ENCODE results near the gene PTPN21.
"Not testable (repeated sequence)": the region's sequence is repeated elsewhere in the genome, so short reads cannot be mapped to it uniquely, and the experiment has no call there.

The PTPN21 gene

DNA sequence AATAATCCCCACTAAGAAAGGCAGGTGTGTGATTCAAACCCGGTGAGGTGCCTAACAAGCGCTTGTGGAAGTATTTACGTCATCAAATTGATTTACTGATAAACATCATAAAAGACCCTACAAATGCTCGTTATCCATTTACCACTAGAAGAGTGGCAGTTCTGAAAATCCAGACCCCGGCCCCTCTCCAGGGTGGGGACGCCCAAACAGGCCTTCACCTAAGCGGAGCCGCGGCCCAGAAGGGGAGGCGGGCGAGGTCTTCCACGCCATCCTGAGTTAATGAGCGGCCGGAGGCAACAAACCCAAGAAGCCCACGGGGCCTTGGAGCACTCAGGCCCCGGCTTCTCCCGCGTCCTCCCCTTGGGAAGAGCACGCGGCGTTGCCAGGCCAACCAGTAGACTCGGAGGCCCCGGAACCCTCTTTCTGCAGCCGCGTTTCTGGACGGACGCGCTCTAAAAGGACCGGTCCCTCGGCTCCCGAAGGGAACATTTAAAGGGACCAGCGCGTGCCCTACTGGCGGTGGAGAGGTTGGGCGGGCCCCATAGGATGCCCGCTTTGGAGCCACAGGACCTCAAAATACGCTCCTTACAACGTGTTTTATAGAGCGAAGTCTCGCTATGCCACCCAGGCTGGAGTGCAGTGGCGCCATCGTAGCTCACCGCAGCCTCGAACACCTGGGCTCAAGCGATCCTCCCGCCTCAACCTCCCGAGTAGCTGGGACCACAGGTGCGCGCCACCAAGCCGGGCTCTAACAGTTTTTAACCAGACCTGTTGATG lies 3.5 kb downstream of the PTPN21 start:
- DNase-seq = peak; percentile 85

GRCh38 chr14:88550078-88550477 lies 4.7 kb downstream of the PTPN21 start:
- no peak for DNase-seq

DNA sequence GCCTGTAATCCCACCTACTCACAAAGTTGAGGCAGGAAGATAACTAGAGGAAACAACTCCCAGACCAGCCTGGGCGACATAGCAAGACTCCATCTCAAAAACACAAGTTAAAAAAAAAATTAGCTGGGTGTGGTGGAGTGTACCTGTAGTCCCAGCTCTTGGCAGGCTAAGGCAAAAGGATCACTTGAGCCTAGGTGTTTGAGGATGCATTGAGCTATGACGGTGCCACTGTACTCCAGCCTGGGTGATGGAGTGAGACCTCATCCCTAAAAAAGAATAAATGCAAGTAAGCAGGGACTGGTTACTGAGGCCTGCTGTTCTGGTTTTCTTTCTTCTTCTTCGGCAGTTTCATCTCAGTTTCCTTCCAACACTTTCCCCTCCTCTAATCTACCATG lies 7.4 kb downstream of the PTPN21 start:
- DNase-seq = no peak

DNA sequence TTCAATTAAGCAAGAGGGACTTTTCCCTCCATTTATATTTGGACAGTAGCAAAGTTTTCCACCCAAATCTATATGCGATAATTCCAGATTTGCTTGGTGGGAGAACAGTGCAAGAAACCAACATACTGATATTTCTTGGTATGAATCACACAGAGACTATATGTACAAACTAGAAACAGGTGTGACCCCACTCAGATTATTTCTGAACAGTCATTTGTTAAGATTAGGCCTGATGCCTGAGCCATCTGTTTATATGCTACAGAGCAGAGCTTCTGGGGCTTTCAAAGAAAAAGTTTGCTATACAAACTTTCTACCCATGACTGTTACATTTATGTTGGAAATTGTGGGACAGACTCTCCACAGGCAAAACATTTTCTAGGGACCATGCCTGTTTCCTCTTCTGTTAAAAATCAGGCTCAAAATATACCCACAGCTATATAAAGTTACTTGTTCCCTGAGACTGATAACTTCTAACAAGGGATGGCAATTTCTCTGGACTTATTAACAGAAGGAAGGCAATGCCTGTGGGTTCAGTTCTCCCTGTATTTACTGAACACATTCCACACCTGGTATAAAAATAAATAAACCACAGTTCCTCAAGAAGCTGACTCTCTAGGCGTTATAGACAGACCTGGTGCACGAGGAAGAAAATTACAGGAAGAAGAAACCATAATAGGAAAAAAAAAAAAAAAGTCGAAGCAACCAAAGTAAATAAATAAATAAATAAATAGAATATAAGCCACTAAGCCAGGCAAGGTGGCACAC lies 8.0 kb downstream of the PTPN21 start:
- no peak for DNase-seq

DNA sequence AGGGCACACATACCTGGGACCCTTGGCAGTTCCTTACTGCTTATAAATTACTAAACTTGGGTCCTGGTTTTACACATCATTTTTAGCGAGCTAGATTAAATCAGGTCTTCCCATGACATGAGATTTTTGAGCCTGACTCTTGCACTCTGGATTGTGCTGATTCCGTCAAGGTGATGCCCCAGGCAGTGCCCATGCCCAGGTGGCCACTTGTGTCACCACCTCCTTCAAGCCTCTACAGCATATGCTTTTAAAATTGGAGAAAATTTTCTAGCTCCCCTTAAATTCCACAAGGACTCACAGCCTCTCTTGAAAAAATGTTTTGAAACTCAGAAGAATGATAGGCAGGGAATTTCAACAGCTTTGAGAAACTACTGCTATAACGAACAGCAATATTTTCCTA lies 9.6 kb downstream of the PTPN21 start:
- no peak for DNase-seq

GRCh38 chr14:88542857-88543795 lies 11.7 kb downstream of the PTPN21 start:
- no peak for DNase-seq

DNA sequence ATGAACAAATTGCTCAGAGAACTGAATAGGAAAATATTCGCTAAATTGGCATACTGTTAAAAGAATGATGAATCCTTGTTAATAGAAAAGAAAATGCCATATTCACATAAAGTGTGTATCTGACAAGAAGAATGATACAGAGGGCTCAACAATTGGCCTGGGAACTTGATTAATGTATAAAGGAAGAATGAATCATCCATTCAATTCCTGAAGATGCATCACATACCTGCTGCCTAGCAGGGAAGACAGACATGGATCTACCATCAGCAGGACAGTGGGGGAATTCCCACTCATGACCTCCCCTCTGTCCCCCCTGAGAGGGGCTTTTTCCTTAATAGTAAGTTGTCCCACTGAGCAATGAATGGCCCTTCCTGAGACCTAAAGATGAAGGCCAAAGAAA lies 13.5 kb downstream of the PTPN21 start:
- no peak for DNase-seq

DNA sequence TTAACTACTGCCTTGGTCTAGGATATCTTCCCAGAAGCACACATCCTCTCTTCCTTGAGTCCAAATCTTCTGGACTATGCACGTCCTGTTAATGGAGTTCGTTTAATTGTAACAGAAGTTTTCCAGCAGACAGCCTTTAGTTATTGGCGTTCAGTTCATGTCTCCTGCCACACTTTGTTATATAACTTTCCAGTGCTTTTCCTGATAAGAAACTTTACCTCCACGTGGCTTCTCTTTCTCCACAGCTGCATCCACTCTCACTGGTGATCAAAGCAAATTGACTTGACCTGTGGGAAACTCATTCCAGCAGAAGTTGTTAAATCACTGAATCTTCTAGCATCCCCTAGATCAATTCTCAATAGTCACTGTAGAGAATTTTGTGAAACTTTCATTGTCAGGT lies 19.0 kb downstream of the PTPN21 start:
- no peak for DNase-seq

GRCh38 chr14:88535149-88535548 lies 19.7 kb downstream of the PTPN21 start:
- no peak for DNase-seq

DNA sequence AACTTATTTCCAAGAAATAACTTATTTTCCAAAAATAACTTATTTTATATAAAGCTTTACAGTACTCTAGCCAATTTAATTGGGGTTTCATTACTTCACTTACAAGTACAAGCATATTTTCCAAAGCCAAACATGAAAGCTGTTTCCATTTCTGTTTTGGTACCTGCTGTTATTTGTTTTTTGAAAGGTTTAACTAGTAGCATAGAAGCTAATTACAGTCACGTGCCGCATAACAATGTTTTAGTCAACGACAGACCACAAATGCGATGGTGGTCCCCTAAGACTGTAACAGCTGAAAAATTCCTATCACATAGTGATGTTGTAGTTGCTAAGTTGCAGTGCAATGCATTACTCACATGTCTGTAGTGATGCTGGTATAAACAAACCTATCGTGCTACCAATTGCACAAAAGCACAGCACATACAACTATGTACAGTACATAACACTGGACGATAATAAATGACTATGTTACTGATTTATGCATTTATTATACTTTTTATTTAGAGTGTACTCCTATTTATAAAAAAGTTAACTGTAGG lies 21.7 kb downstream of the PTPN21 start:
- no peak for DNase-seq

DNA sequence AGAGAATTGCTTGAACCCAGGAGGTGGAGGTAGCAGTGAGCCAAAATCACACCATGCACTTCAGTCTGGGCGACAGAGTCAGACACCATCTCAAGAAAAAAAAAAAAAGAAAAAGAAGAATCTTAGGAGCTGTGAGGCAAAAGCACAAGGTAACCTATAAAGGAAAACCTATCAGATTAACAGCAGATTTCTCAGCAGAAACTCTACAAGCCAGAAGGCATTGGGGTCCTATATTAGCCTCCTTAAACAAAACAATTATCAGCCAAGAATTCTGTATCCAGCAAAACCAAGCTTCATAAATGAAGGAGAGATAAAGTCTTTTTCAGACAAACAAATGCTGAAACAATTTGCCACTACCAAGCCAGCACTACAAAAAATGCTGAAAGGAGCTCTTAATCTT lies 24.9 kb downstream of the PTPN21 start:
- not testable (repeated sequence) for DNase-seq

DNA sequence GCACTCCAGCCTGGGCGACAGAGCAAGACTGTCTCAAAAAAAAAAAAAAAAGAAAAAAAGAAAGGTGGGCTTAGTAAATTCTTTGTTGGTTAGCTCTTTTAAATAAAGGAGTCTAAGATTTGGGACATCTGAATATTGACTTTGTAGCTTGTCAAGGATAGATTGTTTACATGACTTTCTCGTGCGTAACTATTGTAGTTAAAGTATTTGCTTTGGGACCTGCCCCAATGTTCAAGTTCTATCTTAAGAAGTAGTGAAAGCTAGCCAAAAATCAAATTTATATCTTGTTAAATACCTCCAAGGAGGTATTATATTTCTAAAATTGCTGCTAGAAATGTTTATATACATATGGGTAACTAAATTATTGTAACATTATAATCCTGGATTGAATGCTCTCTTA lies 32.4 kb downstream of the PTPN21 start:
- no peak for DNase-seq

- DNase-seq = no peak
These were observed 33.0 kb downstream of the PTPN21 start for GRCh38 chr14:88521818-88522217.

GRCh38 chr14:88519907-88520306 lies 34.9 kb downstream of the PTPN21 start:
- no peak for DNase-seq

- no peak for DNase-seq
These were observed 36.0 kb downstream of the PTPN21 start for GRCh38 chr14:88518592-88519512.

DNA sequence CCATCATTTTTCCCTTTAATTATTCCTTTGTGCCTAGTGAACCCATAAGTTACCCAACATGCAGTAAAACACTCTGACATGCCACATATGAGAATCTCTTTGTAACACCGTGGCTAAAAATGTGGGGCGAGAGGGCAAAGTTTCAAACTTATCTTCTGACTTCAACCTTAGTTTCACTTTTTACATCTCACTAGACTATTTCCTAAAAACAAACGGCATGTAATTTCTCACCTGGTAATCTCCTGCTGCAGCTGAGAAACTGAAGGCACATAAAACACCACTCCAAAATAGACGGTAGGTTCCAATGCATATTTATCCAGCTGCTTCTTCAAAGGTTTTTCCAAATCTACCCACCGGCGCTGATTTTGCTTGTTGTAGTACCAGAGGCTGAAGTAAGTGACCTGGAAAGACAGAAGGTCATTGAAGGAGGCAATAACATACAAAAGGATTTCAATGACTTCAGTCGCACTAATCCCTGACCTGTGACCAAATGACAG lies 37.9 kb downstream of the PTPN21 start:
- no peak for DNase-seq

- DNase-seq = no peak
These were observed 39.1 kb downstream of the PTPN21 start for GRCh38 chr14:88515499-88516221.

DNA sequence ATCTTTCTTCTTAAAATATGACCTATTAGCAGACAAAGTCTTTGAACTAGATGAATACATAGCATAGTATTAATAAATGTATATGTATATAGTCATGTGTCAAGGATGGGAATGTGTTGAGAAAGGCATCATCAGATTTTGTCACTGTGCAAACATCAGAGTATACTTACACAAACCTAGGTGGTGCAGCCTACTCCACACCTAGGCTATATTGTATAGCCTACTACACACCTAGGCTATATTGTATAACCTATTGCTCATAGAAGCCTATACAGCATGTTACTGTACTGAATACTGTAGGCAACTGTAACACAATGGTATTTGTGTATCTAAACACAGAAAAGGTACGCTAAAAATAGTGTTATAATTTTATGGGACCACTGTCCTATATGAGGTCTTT lies 47.6 kb downstream of the PTPN21 start:
- no peak for DNase-seq

DNA sequence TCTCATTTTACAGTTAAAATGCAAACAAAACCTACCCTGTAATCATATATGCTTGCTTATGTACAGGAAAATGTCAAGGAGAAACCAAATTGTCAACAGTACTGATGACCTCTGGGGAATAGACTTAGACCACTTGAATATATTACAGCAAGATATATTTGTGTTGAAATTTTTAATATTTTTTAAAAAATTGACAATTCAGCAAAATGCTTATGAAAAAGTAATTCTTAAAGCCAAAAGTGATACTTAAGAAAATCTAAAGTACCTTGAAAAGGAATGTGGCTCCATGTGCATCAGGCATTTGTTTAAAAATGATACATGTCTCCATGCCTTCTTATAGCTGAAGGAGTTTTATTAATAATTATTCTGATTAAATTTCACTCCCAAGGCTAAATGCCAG lies 49.2 kb downstream of the PTPN21 start:
- no peak for DNase-seq

GRCh38 chr14:88504602-88505001 lies 50.2 kb downstream of the PTPN21 start:
- DNase-seq = no peak

Data from NCI-H146 (cell line).